HCT116 (cell line): Measurements from ENCODE around the gene NPIPB8. TPM values are rescaled to one million over a fixed set of nuclear protein-coding genes. Genes with fewer than 3 reads are reported as not detected.
"Not testable (repeated sequence)": the region's sequence is repeated elsewhere in the genome, so short reads cannot be mapped to it uniquely, and the experiment has no call there.

Source experiments
- ATAC-seq: fragments of 200-7000 bp; cut with Tn5 transposase; 2 replicates; pipeline ENCODE4 v1.9.1; 2020; ENCODE audit warnings: mild to moderate bottlenecking, moderate library complexity
- BruUV-seq: library from RNA; stranded (reverse); fragments of 400-500 nt; replicated peaks from 2 replicates; lab custom pipeline; 2021; lab: Mats Ljungman, UMichigan
- CTCF ChIA-PET: fragments of 300-600 bp; sonication (Branson Sonifier 250); formaldehyde crosslinking; loops from one replicate; lab custom pipeline; 2021; ENCODE audit warnings: antibody characterized with exemption; lab: Charles Lee
- POLR2A ChIA-PET: fragments of 300-600, 350-600 bp; sonication (Branson Sonifier 250); formaldehyde crosslinking; loops from one replicate; lab custom pipeline; 2021; ENCODE audit warnings: antibody characterized with exemption; lab: Charles Lee
- RAD21 ChIA-PET, 2 experiments: fragments of 300-600 bp; sonication (Branson Sonifier 250); formaldehyde crosslinking; loops; one replicate each; lab custom pipeline; 2023; ENCODE audit warnings: low total read pairs in 2 of 2; ENCODE audit not compliant: uncharacterized antibody in 2 of 2, unreplicated experiment in 2 of 2, low non-redundant PET in 1 of 2; lab: Charles Lee
- DNase-seq: peaks from one replicate; pipeline ENCODE4 v3.0.0-alpha.2; 2010; ENCODE audit warnings: low read depth, low spot score
- H2AFZ ChIP-seq: fragments of 200-600 bp; shearing (Covaris generic), sonication (generic); 2 replicates; pipeline ENCODE4 v1.6.1; 2017; ENCODE audit warnings: low read depth, mixed run types, mixed read lengths, antibody characterized with exemption, low read length; ENCODE audit not compliant: poor library complexity, severe bottlenecking
- H3K27ac ChIP-seq: 2 replicates; pipeline ENCODE4 v1.5.1; 2012; ENCODE audit warnings: low read depth, low read length
- H3K27me3 ChIP-seq: fragments of 200-600 bp; sonication (generic); 2 replicates; pipeline ENCODE4 v1.6.1; 2016; ENCODE audit warnings: mixed run types, low read length, mixed read lengths; ENCODE audit not compliant: insufficient read depth
- H3K36me3 ChIP-seq, 2 experiments: fragments of 200-500 bp in 1 of 2; fragments of 200-600 bp in 1 of 2; sonication (Bioruptor generic) in 1 of 2; sonication (generic) in 1 of 2; 2 replicates each; pipeline versions ENCODE4 v1.5.1 to v1.6.1; 2014 to 2016; ENCODE audit warnings: low read length in 2 of 2, inconsistent platforms in 1 of 2, mixed read lengths in 1 of 2, mixed run types in 1 of 2; ENCODE audit not compliant: insufficient read depth in 2 of 2, control insufficient read depth in 1 of 2
- H3K4me1 ChIP-seq, 2 experiments: fragments of 200-600 bp in 1 of 2; sonication (generic) in 1 of 2; 2 replicates each; pipeline versions ENCODE4 v1.5.1 to v1.6.1; 2012 to 2017; ENCODE audit warnings: low read length in 2 of 2, inconsistent platforms in 1 of 2, mild to moderate bottlenecking in 1 of 2, mixed read lengths in 1 of 2, mixed run types in 1 of 2, moderate library complexity in 1 of 2; ENCODE audit not compliant: insufficient read depth in 2 of 2, control insufficient read depth in 1 of 2
- H3K4me2 ChIP-seq: fragments of 200-600 bp; sonication (generic); 2 replicates; pipeline ENCODE4 v1.6.1; 2017; ENCODE audit warnings: mixed run types, low read length, mixed read lengths
- H3K4me3 ChIP-seq, 2 experiments: fragments of 200-600 bp in 1 of 2; sonication (generic) in 1 of 2; replicated peaks in 1 of 2; 2 replicates each; pipeline ENCODE4 v1.5.1; 2011 to 2016; ENCODE audit warnings: low read length in 2 of 2, control low read depth in 1 of 2, low read depth in 1 of 2, mild to moderate bottlenecking in 1 of 2, mixed read lengths in 1 of 2, mixed run types in 1 of 2
- H3K79me2 ChIP-seq: fragments of 200-600 bp; sonication (generic); 2 replicates; pipeline ENCODE4 v1.6.1; 2017; ENCODE audit warnings: mild to moderate bottlenecking, mixed run types, low read length, moderate library complexity, mixed read lengths; ENCODE audit not compliant: insufficient read depth
- H3K9ac ChIP-seq: fragments of 200-600 bp; sonication (generic); 2 replicates; pipeline ENCODE4 v1.6.1; 2016; ENCODE audit warnings: low read length, mixed read lengths
- H3K9me2 ChIP-seq: fragments of 200-600 bp; sonication (generic), shearing (Covaris generic); 2 replicates; pipeline ENCODE4 v1.6.1; 2017; ENCODE audit warnings: mixed run types, mild to moderate bottlenecking, moderate library complexity; ENCODE audit not compliant: insufficient read depth
- H3K9me3 ChIP-seq, 2 experiments: fragments of 200-500 bp in 1 of 2; fragments of 200-600 bp in 1 of 2; sonication (Bioruptor generic) in 1 of 2; sonication (generic) in 1 of 2; 2 replicates each; pipeline ENCODE4 v1.6.1; 2014 to 2017; ENCODE audit warnings: low read length in 2 of 2, mixed read lengths in 2 of 2, inconsistent platforms in 1 of 2, low read depth in 1 of 2, mild to moderate bottlenecking in 1 of 2, mixed run types in 1 of 2, moderate library complexity in 1 of 2; ENCODE audit not compliant: control insufficient read depth in 1 of 2, insufficient read depth in 1 of 2
- H4K20me1 ChIP-seq: fragments of 200-600 bp; sonication (generic), shearing (Covaris generic); 2 replicates; pipeline ENCODE4 v1.6.1; 2017; ENCODE audit warnings: mixed run types, mild to moderate bottlenecking, moderate library complexity; ENCODE audit not compliant: insufficient read depth
- EZH2 ChIP-seq: fragments of 200-600 bp; sonication (generic); IDR thresholded peaks from 2 replicates; pipeline ENCODE4 v1.6.1; 2017; ENCODE audit warnings: antibody characterized with exemption, mixed run types
- JUND ChIP-seq: IDR thresholded peaks from 2 replicates; pipeline ENCODE4 v1.6.1; 2012
- MAX ChIP-seq: IDR thresholded peaks from 2 replicates; pipeline ENCODE4 v1.6.1; 2012
- POLR2AphosphoS5 ChIP-seq: IDR thresholded peaks from 2 replicates; pipeline ENCODE4 v1.6.1; 2011; ENCODE audit warnings: mild to moderate bottlenecking, low read depth, low read length, moderate library complexity
- SIN3A ChIP-seq: IDR thresholded peaks from 2 replicates; pipeline ENCODE4 v1.6.1; 2012; ENCODE audit warnings: low read depth
- ZFX ChIP-seq: fragments of 450-650 bp; IDR thresholded peaks from 2 replicates; pipeline ENCODE4 v1.6.1; 2017
- intact Hi-C: fragments of 100-400 bp; cut with micrococcal nuclease; formaldehyde crosslinking; loops from 2 replicates; pipeline ENCODE4 v1.10.0; 2022
- total RNA-seq: library from RNA; stranded (reverse); gene quantifications from one replicate; pipeline ENCODE4 v1.2.1, GENCODE V29; 2021; ENCODE audit not compliant: unreplicated experiment

The NPIPB8 gene
- total RNA-seq, 1 experiment from 2014 or later, result 0.79 TPM

GRCh38 chr16:28623172-28623711 lies 14.6 kb upstream of the NPIPB8 start:
- H3K36me3 ChIP-seq, result no peaks in the 10 kb centered on the region
- no peaks in the 10 kb centered on the region for H3K27me3 ChIP-seq
- peak overlapping the region; percentile 68 for H3K4me2 ChIP-seq
- peak; percentile 97 for ATAC-seq
- no peaks in the 10 kb centered on the region for H3K79me2 ChIP-seq
- POLR2A ChIA-PET, result interaction anchor here (0.6 kb wide), 1 partner anchor 13 kb away, joined by 5 read pairs; no protein-coding TSS in a partner anchor
- intact Hi-C loops, result no loop called here
- H4K20me1 ChIP-seq, result no peaks in the 10 kb centered on the region
- peak; percentile 43 for DNase-seq
- RAD21 ChIA-PET, result interaction anchor here in 1 of 2 experiments (0.6 kb wide), 1 partner anchor 240 kb away, joined by 4 read pairs; the partner anchor contains the start of gene SH2B1
- BruUV-seq, result no TSS peak
- TF ChIP-seq SIN3A (0 out of 2 replicates have a peak, but pooled peaks have one; percentile 29), POLR2AphosphoS5 (peak; percentile 42), EZH2 (no peak), JUND (no peak), ZFX (peak; percentile 51; the same call in 1 of the 2 replicates), MAX (peak; percentile 74; the same call in 1 of the 2 replicates)
- H2AFZ ChIP-seq, result no peak overlapping the region
- H3K9me3 ChIP-seq, result no peaks in the 10 kb centered on the region
- H3K4me1 ChIP-seq, result no peaks in the 10 kb centered on the region
- peak overlapping the region; percentile 38; the same call in 1 of the 2 replicates for H3K27ac ChIP-seq
- no peaks in the 10 kb centered on the region for H3K9me2 ChIP-seq
- H3K4me3 ChIP-seq, result peak overlapping the region; percentile 48 to 60
- H3K9ac ChIP-seq, result peak overlapping the region; percentile 61
- CTCF ChIA-PET, result no interaction called here

GRCh38 chr16:28630905-28631304 lies 7.0 kb upstream of the NPIPB8 start:
- RAD21 ChIA-PET, BruUV-seq, H3K9me3 ChIP-seq: not testable (repeated sequence)

More at GRCh38 chr16:28630905-28631304, 7.0 kb upstream of the NPIPB8 start:
- H3K79me2 ChIP-seq, ATAC-seq, H3K36me3 ChIP-seq, CTCF ChIA-PET, H3K9me2 ChIP-seq, H3K9ac ChIP-seq, intact Hi-C loops, H2AFZ ChIP-seq, H3K4me1 ChIP-seq, H4K20me1 ChIP-seq, H3K4me3 ChIP-seq, H3K27ac ChIP-seq, H3K27me3 ChIP-seq, DNase-seq, H3K4me2 ChIP-seq, POLR2A ChIA-PET: not testable (repeated sequence)
